Hematopoietic multipotent progenitor cell (in vitro differentiated cells): ENCODE data around the gene SORL1. TPM values are rescaled to one million over a fixed set of nuclear protein-coding genes. Genes with fewer than 3 reads are reported as not detected.
"Not testable (repeated sequence)": the region's sequence is repeated elsewhere in the genome, so short reads cannot be mapped to it uniquely, and the experiment has no call there.

ENCODE experiments used
- DNase-seq, 3 donors: peaks; one replicate each; pipeline ENCODE4 v3.0.0-alpha.2; 2011 to 2015; ENCODE audit warnings: low read depth in 2 of 3, low spot score in 2 of 3
- total RNA-seq: library from RNA; depleted of rRNA; stranded (reverse); fragments of >200 nt; gene quantifications from one replicate; pipeline ENCODE4 v1.2.3, GENCODE V29; 2012

Gene SORL1
- total RNA-seq, 1 donor = 260 TPM

DNA sequence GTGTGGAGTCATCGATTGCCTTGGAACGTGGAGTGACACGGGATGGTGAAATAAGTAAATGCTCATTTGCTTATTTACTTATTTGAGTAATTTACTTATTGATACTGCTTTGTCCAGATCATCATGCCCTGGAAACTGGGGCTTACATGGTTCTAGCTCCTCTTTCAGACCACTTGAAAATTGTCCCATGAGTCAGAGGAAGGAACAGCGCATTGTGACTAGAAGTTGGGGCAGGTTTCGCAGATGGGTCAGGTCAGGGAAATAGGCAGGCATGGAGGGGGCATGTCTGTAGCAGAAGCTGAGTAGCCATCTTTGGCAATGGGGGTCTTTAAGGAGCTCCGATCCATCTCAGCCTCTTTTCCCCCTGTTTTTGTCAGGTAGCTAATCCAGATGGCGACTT lies 104.8 kb downstream of the SORL1 start:
- DNase-seq = no peak

DNA sequence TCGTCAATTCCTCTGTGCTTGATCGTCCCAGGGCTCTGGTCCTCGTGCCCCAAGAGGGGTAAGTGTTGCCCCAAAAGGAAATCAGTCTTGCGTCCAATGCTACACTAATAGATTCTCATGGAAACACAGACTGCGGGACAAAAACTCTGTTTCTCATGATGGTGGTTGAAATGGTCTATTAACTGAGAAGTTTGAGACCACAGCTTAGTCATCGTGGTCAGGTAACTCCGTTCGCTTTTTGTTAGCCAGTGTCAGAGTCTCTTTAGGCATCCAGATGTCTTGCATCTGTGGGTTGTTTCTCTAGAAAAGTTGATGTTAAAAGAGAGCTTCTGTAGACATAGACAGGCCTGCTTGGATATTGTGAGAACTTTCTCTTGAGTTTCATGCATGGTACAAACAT lies 105.2 kb downstream of the SORL1 start:
- DNase-seq = peak in 2 of 3 donors; percentile 72 to 90

DNA sequence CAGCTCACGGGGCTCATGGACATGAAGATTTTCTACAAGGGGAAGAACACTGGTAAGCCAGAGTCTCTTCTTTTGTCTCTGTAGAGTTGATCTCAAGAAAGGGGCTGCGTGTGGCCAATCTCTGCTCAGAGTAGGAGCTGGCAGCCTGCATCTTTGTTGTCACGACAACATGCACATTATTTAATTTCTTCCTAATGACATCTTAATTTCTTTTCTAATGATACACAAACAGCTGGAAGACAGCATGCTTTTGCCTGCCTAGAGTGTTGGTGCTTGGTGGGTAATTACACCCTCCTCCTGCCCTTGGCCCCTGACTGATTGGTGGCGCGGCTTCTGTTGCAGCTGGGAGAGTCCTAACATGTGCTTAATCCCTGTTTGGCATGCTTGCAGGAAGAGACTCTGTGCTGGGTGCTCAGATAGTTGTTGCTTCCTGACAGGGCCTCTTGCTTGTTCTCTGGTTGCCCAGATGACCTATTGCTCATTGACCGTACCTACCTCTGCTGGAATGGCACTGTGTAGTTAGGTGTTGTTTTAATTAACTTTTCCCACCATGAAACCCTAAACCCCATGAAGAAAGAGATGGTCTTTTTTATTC lies 107.6 kb downstream of the SORL1 start:
- DNase-seq = no peak

DNA sequence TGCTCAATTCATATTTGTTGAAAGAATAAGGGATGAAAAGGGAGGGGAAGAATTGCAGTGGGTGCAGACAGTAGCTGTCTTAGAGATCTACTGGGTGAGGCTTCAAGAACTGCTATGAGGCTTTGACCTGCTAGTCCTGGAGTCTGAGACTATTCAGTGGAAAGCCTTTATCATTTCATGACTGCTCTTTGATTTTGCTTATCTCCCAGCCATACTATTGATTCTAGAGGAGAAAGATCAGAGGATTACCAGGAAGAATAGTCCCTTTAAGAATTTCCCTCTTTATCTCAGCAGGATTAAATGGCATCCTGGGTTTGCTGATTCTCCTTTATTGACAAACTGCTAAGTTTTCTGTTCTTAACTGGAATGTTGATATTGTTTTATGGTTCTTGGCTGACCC lies 108.1 kb downstream of the SORL1 start:
- DNase-seq = no peak

DNA sequence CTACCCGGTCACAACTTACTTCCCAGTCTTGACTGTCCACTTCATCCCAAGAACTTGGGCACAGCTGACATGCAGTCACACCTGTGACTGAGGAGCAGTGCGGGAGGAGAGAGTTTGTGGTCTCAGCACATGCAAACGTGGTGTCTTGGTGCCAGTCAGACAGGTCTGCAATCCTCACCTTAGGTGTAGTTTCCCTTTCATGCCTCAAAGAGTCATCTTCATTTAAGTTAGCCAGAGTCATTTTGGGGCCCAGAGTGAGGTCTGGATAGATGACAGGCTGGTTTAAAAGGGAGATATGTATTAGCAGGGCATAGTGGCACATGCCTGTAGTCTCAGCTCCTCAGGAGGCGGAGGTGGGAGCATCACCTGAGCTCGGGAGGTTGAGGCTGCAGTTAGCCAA lies 109.1 kb downstream of the SORL1 start:
- DNase-seq = no peak

DNA sequence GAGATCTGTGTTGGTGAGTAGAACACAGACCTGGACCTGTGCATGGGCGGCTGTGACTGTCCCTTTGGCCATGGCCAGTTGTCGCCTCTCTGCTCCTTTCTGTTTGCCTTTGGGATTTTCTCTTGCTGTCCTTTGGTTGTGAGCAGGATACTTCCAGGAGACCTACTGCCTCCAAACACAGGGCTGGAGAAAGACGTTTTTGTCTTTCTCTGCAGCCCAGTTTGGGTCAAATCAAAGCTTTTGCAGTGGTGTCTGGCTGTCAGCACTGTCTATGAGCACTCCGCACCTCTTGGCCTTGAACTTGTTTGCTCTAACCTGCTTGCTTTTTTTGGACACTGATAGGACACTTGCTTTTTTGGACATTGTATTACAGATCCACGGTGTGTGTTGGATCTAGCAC lies 109.6 kb downstream of the SORL1 start:
- DNase-seq = no peak

DNA sequence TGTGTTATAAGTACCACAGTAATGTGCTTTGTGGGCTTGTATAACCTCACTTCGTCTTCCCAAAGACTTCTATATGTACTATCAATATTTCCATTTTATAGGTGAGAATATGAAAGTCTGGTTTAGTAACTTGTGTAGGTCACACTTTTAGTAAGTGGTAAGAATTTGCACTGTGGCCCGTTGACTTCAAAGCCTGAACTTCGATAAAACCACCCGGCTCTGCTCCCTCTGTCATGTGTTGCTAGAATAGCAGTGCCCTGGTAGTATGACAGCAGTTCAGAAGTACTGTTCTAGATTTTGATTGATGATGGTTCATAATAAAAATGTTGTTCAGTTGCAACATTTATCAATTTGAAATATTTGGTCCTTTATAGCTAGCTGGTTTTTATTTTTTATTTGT lies 110.9 kb downstream of the SORL1 start:
- no peak for DNase-seq

DNA sequence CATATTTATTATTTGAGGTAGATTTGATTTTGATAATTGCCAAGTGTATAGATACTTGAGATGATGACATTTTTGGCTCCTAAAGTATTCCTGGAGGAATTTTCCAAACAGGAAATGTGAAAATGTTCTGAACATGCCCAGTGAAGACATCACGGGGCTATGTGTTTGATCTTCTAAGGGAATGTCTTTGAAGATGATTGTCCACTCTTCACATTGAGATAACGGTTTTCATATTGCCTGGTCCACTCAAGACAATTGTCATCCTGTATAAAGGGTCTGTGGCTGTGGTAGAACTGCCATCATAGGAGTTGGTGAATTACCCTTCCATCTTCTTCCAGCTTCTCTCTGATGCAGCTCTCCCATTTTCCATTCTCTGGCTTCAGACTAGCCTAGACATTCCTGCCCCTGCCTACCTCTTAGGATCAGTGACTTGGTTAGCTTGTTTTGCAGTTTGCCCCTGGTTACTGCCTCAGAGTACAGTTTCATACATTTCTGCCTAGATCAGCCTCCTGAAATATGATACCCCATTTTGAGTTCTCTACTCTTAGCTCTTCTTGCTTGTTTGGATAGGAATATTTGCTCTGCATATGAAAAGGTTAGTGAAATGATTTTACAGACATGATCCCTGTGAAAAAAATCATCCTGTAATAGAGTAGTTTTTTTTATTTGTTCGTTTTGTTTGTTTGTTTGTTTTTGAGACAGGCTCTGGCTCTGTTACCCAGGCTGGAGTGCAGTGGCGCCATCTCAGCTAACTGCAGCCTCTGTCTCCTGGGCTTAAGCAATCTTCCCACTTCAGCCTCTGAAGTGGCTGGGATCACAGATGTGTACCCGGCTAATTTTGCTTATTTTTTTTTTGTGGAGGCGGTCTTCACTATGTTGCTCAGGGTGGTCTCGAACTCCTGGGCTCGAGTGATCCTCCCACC lies 112.0 kb downstream of the SORL1 start:
- DNase-seq = no peak

DNA sequence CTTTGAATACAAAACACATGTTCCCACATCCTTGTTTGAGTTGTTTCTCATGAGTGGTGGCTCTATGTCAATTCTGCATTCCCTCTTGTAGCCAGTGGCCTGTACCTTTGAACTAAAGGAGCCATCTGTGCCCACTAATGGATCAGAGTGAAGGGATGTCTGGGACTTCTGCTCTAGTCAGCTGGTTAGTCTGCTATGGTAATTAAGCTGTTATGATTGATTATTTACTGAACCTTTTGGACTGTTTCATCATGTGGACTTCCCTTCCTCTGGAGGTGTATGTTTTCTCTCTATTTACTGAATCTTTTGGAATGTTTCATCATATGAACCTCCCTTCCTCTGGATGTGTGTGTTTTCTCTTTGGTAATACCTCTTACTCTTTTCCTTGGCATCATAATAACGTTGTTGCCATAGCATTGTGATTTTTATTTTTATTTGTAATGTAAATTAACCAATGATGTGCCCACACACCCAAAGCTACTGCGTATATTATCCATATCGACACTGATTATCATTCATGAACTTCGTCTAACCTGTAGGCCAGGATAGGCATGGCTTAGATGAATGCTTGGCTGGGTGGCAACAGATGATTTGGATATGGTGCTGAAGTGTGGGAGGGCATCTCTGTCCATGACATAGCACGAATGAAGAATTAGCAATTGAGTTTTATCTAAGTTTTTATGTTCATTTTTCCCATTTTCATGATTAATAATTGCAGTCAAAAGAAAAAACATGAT lies 113.0 kb downstream of the SORL1 start:
- no peak for DNase-seq

DNA sequence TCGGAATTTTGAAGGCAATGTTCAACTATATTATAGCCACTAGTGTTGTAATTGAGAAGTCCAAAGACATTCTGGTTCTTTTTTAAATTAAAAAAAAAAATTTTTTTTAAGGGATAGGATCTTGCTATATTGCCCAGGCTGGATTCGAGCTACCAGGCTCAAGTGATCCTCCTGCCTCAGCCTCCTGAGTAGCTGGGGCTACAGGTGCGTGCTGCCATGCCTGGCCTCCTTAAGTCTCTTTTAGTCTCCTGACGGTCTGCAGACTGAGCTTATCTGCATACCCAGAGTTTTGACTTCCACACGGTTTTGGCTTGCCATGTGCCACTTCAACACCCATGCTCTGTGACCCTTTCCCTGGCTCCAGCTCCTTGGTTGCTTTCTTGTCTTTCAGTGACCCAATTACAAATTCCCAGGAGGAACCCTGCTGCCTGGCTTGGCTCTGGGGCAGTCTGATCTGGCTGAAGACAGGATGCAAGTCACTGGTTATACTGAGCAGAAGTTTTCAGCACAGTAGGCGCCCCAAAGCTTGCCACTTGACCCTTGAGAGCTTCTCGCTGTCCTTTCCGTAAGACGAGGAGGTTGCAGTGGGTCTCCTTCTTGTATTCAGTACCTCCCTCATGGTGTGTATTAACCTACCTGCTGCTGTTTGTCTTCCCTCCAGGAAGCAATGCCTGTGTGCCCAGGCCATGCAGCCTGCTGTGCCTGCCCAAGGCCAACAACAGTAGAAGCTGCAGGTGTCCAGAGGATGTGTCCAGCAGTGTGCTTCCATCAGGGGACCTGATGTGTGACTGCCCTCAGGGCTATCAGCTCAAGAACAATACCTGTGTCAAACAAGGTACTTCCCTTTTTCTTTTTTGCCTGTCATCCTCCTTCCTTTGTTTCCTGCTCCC lies 114.4 kb downstream of the SORL1 start:
- no peak for DNase-seq

DNA sequence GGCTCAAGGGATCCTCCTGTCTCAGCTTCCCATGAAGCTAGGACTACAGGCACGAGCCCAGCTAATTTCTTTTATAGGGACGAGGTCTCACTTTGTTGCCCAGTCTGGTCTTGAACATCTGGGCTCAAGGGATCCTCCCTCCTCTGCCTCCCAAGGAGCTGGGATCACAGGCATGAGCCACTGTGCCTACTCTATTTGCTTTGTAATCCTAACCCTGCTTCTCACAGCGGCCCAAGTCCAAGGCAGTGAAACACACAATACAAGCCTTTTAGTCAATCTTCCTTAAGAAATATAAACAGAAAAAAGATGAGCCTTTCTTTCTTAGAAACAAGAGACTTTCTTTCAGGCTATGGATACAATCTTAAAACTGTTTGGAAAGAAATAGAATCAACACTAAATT lies 115.9 kb downstream of the SORL1 start:
- no peak for DNase-seq

DNA sequence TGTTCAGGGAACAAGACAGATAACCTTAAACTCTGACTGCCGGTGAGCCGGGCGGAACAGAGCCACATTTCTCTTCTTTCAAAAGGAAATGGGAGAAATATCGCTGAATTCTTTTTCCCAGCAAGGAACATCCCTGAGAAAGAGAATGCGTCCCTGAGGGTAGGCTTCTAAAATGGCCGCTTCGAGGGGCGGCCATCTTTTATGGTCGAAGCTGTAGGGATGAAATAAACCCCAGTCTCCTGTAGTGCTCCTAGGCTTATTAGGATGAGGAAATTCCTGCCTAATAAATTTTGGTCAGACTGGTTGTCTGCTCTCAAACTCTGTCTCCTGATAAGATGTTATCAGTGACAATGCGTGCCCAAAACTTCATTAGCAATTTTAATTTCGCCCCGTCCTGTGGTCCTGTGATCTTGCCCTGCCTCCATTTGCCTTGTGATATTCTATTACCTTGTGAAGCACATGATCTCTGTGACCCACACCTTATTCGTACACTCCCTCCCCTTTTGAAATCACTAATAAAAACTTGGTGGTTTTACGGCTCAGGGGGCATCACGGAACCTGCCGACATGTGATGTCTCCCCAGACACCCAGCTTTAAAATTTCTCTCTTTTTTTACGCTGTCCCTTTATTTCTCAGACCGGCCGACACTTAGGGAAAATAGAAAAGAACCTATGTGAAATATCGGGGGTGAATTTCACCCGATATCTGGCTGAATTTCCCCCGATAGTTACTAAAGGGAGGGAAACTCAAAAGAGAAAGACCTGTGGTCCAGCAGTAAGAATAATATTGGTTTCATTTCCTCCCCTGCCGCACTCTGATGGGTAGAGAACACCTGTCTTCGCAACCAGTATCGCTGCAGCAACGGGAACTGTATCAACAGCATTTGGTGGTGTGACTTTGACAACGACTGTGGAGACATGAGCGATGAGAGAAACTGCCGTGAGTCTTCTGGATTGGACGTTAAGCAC lies 117.5 kb downstream of the SORL1 start:
- DNase-seq = not testable (repeated sequence)

DNA sequence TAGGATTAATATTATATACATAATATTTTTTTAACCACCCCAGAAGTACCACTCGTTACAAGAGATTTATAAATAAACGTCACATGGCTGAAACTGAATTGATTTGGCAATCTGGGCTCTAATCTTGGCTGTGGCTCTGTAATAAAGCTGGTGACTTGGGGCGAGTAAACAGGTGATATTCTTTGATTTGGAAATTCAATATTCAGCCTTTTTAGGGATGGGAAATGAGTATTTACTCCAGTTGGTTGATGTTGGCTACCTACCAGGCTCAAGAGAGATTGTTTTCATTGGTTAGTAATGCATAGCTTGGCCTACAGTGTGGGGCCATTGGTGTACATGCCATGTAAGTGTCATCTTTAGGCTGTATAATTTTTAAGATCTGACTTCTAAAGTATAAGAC lies 118.3 kb downstream of the SORL1 start:
- no peak for DNase-seq

DNA sequence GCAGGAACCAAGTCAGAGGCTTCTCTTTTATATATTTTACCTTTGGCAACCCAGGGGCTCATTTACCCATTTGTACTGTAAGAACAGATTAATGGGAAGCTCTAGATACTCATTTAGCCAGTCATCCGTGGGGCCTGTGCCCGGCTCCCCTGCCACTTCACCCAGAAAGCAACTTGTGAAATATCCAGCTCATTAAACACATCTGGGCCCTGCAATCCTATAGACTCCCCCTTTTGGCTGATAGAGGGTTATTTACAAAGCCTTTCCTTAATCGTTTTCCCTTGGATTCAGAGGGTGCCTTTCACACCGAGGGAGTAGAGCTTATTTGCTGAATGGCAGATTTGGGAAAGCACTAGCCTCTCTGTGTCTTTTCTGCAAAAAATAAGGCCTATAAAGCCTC lies 119.4 kb downstream of the SORL1 start:
- no peak for DNase-seq

DNA sequence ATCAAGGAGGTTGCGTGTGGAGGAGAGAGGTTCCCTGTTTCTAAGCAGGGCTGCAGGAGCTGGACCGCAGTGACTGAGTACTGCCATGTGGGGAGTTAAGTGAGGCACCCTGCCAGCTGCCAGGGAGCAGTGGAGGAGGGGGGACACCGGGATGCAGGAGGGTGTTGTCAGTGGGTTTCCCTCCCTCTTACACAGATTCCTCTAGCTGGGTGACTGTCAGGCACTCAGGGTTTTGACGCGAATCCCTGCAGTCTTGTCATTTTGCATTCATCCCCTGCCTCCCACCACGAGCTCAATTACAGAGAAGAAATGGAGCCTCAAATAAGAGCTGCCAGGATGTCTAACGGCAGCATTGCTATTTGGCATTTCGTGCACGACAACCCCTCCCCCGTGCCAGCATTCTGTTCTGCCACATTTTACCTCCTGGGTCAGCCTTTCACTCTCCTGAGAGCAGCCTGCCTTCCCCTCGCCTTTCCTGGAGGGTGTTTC lies 120.5 kb downstream of the SORL1 start:
- DNase-seq = peak in 2 of 3 donors; percentile 70 to 81

DNA sequence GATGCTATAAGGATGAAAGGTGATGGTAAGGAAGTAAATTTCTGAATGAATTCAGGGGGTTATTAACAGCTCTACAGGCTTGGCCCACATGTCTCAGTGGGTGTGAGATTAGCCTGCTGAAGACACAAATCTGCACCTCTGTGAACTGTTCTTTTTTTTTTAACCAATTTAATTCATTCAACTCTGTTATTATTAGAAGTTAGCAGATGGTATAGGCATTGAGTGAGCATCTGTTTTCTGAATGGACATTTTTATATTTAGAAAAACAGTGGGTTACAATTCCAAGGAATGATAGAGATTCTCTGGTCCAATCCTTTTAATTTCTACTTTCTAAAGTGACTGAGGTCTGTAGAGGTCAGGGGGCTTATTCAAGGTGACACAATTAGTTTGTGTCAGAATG lies 122.7 kb downstream of the SORL1 start:
- no peak for DNase-seq

DNA sequence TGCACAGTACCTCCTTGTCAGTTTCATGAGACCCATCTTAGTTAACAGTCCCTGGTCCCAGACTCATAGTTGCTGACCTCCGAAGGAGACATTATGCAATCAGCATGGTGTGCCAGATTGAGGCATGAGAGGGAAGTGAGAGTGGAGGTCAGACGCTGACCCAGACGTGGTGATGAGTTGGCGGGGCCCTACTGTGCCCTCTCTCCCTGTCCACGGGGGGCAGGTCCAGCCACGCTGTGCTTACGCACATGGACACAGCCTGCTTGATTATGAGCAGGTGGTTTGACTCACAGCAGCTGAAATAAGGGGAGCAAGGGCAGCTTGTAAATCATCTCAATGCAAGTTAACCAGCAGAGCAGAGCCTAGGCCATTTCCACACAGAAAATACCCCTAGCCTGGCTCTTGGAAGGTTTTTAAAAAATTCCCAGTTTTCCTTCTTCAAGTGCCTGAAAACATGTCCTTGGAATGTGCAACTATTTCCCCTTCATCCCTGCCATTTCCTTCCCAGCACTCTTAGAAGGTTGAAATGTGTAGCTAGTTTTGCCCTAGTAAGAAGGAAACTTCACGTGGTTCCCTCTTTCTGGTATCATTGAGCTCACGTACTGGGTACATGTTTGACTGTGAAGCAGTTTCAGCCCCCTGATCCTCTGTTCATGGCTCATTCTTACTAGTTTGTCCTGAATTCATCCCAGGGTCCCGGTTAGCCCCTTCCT lies 123.3 kb downstream of the SORL1 start:
- DNase-seq = no peak

DNA sequence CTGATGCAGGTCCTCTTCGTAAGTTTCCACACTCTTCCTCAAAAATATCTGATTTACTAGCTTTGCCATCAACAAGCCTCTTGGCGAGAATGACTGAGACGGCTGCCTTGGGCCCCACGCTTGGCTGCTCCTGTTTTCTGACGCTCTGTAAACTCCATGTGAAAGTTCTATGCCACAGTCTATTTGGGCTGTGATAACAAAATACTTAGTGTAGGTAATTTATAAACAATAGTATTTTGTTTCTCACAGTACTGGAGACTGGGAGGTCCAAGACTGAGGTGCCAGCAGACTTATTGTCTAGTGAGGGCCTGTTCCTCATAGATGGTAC lies 123.8 kb downstream of the SORL1 start:
- DNase-seq = no peak

DNA sequence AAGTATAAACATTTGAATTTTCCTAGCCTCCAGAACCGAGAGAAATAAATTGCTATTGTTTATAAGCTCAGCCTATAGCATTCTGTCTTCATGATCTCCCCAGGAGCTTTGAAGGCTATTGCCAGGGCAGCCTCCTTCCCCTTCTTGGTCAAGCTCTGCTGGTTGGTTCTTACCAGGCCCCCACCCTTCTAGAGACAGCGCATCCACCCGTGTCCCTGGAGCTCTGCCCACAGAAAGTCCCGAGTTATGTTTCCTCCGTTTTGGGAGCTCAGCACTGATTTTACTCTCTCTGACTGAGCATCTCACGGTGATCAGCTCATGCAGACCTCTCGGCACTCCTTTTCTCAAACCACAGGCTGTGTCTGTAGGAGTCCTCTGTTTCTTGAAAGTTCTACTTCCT lies 124.4 kb downstream of the SORL1 start:
- DNase-seq = no peak
